OCI-LY3 (cell line): ENCODE measurements around the gene LSS.

ENCODE experiments used
- H2AFZ ChIP-seq: fragments of 200-600, 300-600 bp; shearing (Covaris generic); 2 replicates; pipeline ENCODE4 v1.6.0; 2014; ENCODE audit warnings: antibody characterized with exemption, low read depth, low read length
- H3K27ac ChIP-seq: fragments of 200-600, 300-600 bp; sonication (generic); 2 replicates; pipeline ENCODE4 v1.5.1; 2014; ENCODE audit warnings: mild to moderate bottlenecking, low read length, moderate library complexity, mixed read lengths
- H3K27me3 ChIP-seq: fragments of 200-600, 300-600 bp; sonication (generic); 2 replicates; pipeline ENCODE4 v1.6.1; 2014; ENCODE audit warnings: low read depth, low read length, mixed read lengths
- H3K36me3 ChIP-seq: fragments of 200-600, 300-600 bp; sonication (generic); replicated peaks from 2 replicates; pipeline ENCODE3; 2014; ENCODE audit warnings: low read depth, low read length, mixed read lengths
- H3K4me1 ChIP-seq: fragments of 300-600, 200-600 bp; sonication (generic); 2 replicates; pipeline ENCODE4 v1.6.1; 2014; ENCODE audit warnings: low read length, mixed read lengths
- H3K4me2 ChIP-seq: fragments of 200-600, 300-600 bp; sonication (generic); 2 replicates; pipeline ENCODE4 v1.6.1; 2014; ENCODE audit warnings: low read length, mixed read lengths
- H3K4me3 ChIP-seq: fragments of 300-600, 200-600 bp; sonication (generic); 2 replicates; pipeline ENCODE4 v1.5.1; 2014; ENCODE audit warnings: antibody characterized with exemption, mild to moderate bottlenecking, low read length, moderate library complexity
- H3K79me2 ChIP-seq: fragments of 300-600, 200-600 bp; shearing (Covaris generic); 2 replicates; pipeline ENCODE4 v1.6.1; 2014; ENCODE audit warnings: mild to moderate bottlenecking, low read length, mixed read lengths
- H3K9ac ChIP-seq: fragments of 300-600, 200-600 bp; shearing (Covaris generic); 2 replicates; pipeline ENCODE4 v1.6.0; 2014; ENCODE audit warnings: mild to moderate bottlenecking, low read length, moderate library complexity
- H3K9me3 ChIP-seq: fragments of 200-600, 300-600 bp; shearing (Covaris generic); 2 replicates; pipeline ENCODE4 v1.6.1; 2014; ENCODE audit warnings: low read length, mixed read lengths; ENCODE audit not compliant: insufficient read depth
- H4K20me1 ChIP-seq: fragments of 200-600, 300-600 bp; sonication (generic); 2 replicates; pipeline ENCODE4 v1.6.1; 2016; ENCODE audit warnings: low read length, mixed read lengths; ENCODE audit not compliant: insufficient read depth
- CTCF ChIP-seq: fragments of 200-600, 300-600 bp; sonication (generic); IDR thresholded peaks from 2 replicates; pipeline ENCODE4 v1.5.1; 2014; ENCODE audit warnings: antibody characterized with exemption, low read length, low read depth
- EZH2phosphoT487 ChIP-seq: fragments of 200-600 bp; shearing (Covaris generic); IDR thresholded peaks from 2 replicates; pipeline ENCODE4 v1.6.1; 2018; ENCODE audit warnings: antibody characterized with exemption, mixed run types, low read depth

Gene LSS

GRCh38 chr21:46216132-46216747, 12.3 kb downstream of the LSS start:
- Histone ChIP-seq H3K79me2 (peaks cover 27% of the 10 kb centered on the region), H2AFZ (no peak overlapping the region), H3K9ac (no peak overlapping the region), H3K27me3 (no peaks in the 10 kb centered on the region), H3K4me3 (no peak overlapping the region), H3K4me1 (no peaks in the 10 kb centered on the region), H4K20me1 (peaks cover 18% of the 10 kb centered on the region), H3K36me3 (peaks cover 24% of the 10 kb centered on the region), H3K4me2 (no peak overlapping the region), H3K27ac (no peak overlapping the region), H3K9me3 (no peaks in the 10 kb centered on the region)
- TF ChIP-seq EZH2phosphoT487 (no peak), CTCF (no peak)

- no peaks in the 10 kb centered on the region for H3K9me3 ChIP-seq
- no peak overlapping the region for H3K9ac ChIP-seq
- peaks cover 24% of the 10 kb centered on the region for H3K36me3 ChIP-seq
- H3K4me3 ChIP-seq: no peak overlapping the region
- peaks cover 25% of the 10 kb centered on the region for H3K79me2 ChIP-seq
- no peaks in the 10 kb centered on the region for H3K4me1 ChIP-seq
- H3K4me2 ChIP-seq: no peak overlapping the region
- H3K27ac ChIP-seq: no peak overlapping the region
- no peak overlapping the region for H2AFZ ChIP-seq
- no peak for TF ChIP-seq EZH2phosphoT487
- TF ChIP-seq CTCF: no peak
- no peaks in the 10 kb centered on the region for H3K27me3 ChIP-seq
- H4K20me1 ChIP-seq: peaks cover 18% of the 10 kb centered on the region
These were observed 13.0 kb downstream of the LSS start for GRCh38 chr21:46215436-46216131.

- H3K4me3 ChIP-seq: no peak overlapping the region
- H2AFZ ChIP-seq: no peak overlapping the region
- peaks cover 11% of the 10 kb centered on the region for H4K20me1 ChIP-seq
- no peak overlapping the region for H3K9ac ChIP-seq
- H3K4me2 ChIP-seq: no peak overlapping the region
- H3K27ac ChIP-seq: no peak overlapping the region
- TF ChIP-seq CTCF: no peak
- TF ChIP-seq EZH2phosphoT487: no peak
- no peaks in the 10 kb centered on the region for H3K27me3 ChIP-seq
- H3K36me3 ChIP-seq: peaks cover 18% of the 10 kb centered on the region
- H3K4me1 ChIP-seq: no peaks in the 10 kb centered on the region
- H3K9me3 ChIP-seq: no peaks in the 10 kb centered on the region
- peaks cover 17% of the 10 kb centered on the region for H3K79me2 ChIP-seq
These were observed 13.9 kb downstream of the LSS start for GRCh38 chr21:46214478-46215340.

DNA sequence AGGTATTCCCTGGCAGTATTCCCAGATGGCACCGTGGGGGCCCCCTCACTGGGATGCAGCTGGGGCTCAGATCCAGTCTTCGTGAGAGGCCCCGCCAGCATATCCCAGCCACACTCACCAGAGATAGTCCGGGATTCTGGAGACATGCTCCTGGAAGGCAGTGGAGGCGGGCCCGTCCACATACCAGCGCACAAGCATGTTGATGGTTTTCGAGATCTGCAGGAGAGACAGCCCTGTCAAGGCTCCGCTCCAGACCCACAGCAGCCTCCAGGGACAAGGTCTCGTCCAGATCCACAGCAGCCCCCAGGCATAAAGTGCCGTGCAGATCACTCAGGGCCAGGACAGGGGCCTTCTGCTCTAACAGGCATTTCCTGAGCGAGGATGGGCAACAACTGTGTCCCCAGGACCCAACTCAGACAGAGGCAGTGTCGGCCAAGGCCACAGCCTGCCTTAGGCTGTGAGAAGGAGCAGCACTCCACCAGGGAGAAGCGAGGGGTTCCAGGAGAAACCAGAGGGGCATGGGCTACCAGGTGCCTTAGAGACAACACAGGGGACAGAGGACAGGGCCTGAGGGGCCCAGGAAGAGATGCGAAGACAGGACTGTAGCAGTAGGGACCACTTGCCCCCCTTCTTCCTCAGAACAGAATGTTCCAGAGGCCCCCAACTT, 14.8 kb downstream of the LSS start:
- peaks cover 11% of the 10 kb centered on the region for H3K36me3 ChIP-seq
- no peaks in the 10 kb centered on the region for H3K4me1 ChIP-seq
- H2AFZ ChIP-seq: no peak overlapping the region
- no peak overlapping the region for H3K27ac ChIP-seq
- TF ChIP-seq EZH2phosphoT487 (no peak), CTCF (no peak)
- no peaks in the 10 kb centered on the region for H3K9me3 ChIP-seq
- no peak overlapping the region for H3K4me3 ChIP-seq
- peaks cover 8% of the 10 kb centered on the region; the same call in 1 of the 2 replicates for H3K79me2 ChIP-seq
- no peak overlapping the region for H3K9ac ChIP-seq
- no peak overlapping the region for H3K4me2 ChIP-seq
- no peaks in the 10 kb centered on the region for H3K27me3 ChIP-seq
- H4K20me1 ChIP-seq: peaks cover 8% of the 10 kb centered on the region; the same call in 1 of the 2 replicates
